GM18861 (cell line): Measurements from ENCODE around the gene ZC3H12D.
"Not testable (repeated sequence)": the region's sequence is repeated elsewhere in the genome, so short reads cannot be mapped to it uniquely, and the experiment has no call there.

ENCODE experiments used
- ATAC-seq: cut with Tn5 transposase; IDR thresholded peaks from one replicate; pipeline ENCODE4 v1.9.1; 2021; ENCODE audit not compliant: unreplicated experiment

ZC3H12D gene

GRCh38 chr6:149483849-149484655 is 762 bp downstream of the ZC3H12D start:
- no peak for ATAC-seq

GRCh38 chr6:149483334-149483725 is 1.5 kb downstream of the ZC3H12D start:
- ATAC-seq, result no peak

- ATAC-seq, result no peak
These were observed 2.1 kb downstream of the ZC3H12D start for GRCh38 chr6:149482545-149483333.

- ATAC-seq, result no peak
These were observed 4.1 kb downstream of the ZC3H12D start for GRCh38 chr6:149480502-149481280.

- no peak for ATAC-seq
These were observed 6.0 kb downstream of the ZC3H12D start for GRCh38 chr6:149478631-149479314.

- ATAC-seq, result no peak
These were observed 7.3 kb downstream of the ZC3H12D start for GRCh38 chr6:149477544-149477943.

- ATAC-seq, result no peak
These were observed 7.9 kb downstream of the ZC3H12D start for GRCh38 chr6:149476789-149477455.

- ATAC-seq, result no peak
These were observed 10.5 kb downstream of the ZC3H12D start for GRCh38 chr6:149474108-149474935.

- no peak for ATAC-seq
These were observed 11.4 kb downstream of the ZC3H12D start for GRCh38 chr6:149473080-149474052.

- no peak for ATAC-seq
These were observed 12.6 kb downstream of the ZC3H12D start for GRCh38 chr6:149472241-149472640.

GRCh38 chr6:149471801-149472200 is 13.0 kb downstream of the ZC3H12D start:
- ATAC-seq, result peak; percentile 23

- ATAC-seq, result no peak
These were observed 13.9 kb downstream of the ZC3H12D start for GRCh38 chr6:149470948-149471347.

- ATAC-seq, result no peak
These were observed 16.6 kb downstream of the ZC3H12D start for GRCh38 chr6:149468179-149468578.

GRCh38 chr6:149467265-149467664 is 17.5 kb downstream of the ZC3H12D start:
- no peak for ATAC-seq

- ATAC-seq, result no peak
These were observed 20.4 kb downstream of the ZC3H12D start for GRCh38 chr6:149464411-149464810.

- ATAC-seq, result no peak
These were observed 21.0 kb downstream of the ZC3H12D start for GRCh38 chr6:149463781-149464180.

GRCh38 chr6:149462712-149463111 is 22.1 kb downstream of the ZC3H12D start:
- not testable (repeated sequence) for ATAC-seq

- no peak for ATAC-seq
These were observed 23.1 kb downstream of the ZC3H12D start for GRCh38 chr6:149461670-149462069.
